GM19239 (cell line): ENCODE data around the gene SLC27A5.
"Not testable (repeated sequence)": the region's sequence is repeated elsewhere in the genome, so short reads cannot be mapped to it uniquely, and the experiment has no call there.

Experiments
- DNase-seq: peaks from one replicate; pipeline ENCODE4 v3.0.0; 2011; ENCODE audit warnings: low spot score; ENCODE audit not compliant: insufficient read length
- FAIRE-seq: peaks from 2 replicates; lab custom pipeline; 2011; peaks lifted over from hg19 to GRCh38; lab: Jason Lieb, UNC

The SLC27A5 gene

GRCh38 chr19:58550362-58551122 lies 38.8 kb upstream of the SLC27A5 start:
- FAIRE-seq, result no peak
- DNase-seq, result no peak

DNA sequence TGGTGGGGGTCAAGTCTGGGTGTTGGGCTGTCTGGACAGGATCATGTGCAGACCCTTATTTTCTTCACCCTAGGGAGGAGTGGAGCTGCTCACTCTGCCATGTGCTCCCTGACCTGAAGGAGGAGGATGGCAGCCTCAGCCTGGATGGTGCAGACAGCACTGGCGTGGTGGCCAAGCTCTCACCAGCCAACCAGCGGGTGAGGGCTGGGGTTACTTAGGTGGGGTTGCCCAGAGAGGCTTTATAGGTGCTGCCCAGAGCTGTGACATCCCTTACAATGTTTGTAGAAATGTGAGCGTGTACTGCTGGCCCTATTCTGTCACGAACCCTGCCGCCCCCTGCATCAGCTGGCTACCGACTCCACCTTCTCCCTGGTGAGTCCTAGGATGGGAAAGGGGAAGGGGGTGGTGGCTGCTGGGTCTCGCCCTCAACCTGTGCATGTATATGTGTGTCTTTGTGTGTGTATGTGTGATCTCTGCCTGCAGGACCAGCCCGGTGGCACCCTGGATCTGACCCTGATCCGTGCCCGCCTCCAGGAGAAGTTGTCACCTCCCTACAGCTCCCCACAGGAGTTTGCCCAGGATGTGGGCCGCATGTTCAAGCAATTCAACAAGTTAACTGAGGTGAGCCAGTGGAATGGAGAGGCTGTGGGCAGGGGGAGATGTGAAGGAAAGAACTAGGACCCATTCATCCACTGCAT lies 38.0 kb upstream of the SLC27A5 start:
- DNase-seq, result no peak
- no peak for FAIRE-seq

GRCh38 chr19:58548859-58549663 lies 37.3 kb upstream of the SLC27A5 start:
- DNase-seq (no peak), FAIRE-seq (no peak)

DNA sequence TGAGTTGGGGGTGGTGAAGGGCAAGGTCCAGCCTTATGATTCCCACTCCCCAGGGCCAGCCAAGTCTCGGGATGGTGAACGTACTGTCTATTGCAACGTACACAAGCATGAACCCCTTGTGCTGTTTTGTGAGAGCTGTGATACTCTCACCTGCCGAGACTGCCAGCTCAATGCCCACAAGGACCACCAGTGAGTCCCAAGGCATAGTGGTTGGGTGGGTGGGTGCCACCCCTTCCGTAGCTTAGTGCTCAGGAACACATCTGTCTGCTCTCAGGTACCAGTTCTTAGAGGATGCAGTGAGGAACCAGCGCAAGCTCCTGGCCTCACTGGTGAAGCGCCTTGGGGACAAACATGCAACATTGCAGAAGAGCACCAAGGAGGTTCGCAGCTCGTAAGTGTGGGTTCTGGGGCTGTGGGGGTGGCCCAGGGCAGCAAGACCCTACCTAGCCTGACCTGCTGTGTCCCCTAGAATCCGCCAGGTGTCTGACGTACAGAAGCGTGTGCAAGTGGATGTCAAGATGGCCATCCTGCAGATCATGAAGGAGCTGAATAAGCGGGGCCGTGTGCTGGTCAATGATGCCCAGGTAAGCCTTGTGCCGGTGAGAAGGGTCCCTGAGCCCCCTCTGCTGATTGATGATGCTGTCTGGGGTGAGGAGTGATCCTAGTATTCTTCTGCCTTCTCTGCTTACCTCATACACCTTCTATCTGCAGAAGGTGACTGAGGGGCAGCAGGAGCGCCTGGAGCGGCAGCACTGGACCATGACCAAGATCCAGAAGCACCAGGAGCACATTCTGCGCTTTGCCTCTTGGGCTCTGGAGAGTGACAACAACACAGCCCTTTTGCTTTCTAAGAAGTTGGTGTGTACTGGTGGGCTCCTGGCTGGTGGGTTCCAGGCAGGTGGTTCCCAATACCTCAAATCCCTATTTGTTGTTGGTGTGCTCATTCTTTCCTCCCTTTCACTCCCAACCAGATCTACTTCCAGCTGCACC lies 35.8 kb upstream of the SLC27A5 start:
- DNase-seq (no peak), FAIRE-seq (no peak)

DNA sequence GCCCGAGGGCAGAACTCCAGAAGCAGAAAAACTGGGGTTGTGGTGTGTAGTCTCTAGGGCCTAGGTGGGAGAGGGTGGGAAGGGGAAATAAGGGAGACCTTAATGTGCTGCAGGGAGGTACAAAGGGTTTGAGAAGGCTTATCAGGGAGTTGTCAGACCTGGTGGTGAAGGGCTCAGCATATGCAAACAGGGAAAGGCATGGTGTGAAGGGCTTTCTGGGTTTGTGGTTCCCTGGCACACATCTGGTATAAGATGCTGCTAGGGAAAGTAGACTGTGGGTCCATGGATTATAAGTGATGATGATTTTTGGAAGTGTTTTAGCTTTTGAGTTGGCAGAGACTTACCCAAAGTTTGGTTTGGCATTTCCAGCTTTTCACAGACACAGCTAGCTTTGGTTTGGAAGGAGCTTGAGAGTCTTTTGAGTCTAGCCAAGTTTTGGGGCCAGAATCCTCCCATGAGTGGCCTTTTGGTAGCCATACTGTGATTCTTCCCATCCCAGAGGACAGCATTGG lies 34.3 kb upstream of the SLC27A5 start:
- no peak for DNase-seq
- FAIRE-seq, result no peak

DNA sequence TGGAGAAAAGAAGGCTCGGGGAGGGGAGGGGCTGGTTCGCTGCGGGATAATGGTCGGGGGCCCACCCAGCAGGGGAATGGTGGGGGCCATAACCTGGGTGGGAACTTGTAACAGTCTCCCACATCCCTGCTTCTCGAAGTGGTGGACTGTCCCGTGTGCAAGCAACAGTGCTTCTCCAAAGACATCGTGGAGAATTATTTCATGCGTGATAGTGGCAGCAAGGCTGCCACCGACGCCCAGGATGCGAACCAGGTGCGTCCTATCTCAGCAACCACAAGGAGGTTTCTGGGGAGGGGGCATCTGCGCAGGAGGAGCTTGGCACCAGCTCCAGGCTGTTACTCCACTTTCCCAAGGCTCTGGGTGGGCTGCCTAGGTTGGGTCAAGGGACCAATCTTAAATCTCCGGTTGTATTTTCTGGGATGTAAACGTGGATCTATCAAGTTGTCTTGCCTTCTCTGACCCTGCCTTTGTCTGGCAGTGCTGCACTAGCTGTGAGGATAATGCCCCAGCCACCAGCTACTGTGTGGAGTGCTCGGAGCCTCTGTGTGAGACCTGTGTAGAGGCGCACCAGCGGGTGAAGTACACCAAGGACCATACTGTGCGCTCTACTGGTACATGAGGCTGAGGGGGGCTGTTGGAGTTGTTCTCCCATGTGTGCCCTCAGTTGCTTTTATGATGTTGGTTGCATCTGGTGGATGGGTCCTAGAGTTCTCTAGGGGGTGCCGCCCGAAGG lies 33.7 kb upstream of the SLC27A5 start:
- FAIRE-seq, result no peak
- no peak for DNase-seq

DNA sequence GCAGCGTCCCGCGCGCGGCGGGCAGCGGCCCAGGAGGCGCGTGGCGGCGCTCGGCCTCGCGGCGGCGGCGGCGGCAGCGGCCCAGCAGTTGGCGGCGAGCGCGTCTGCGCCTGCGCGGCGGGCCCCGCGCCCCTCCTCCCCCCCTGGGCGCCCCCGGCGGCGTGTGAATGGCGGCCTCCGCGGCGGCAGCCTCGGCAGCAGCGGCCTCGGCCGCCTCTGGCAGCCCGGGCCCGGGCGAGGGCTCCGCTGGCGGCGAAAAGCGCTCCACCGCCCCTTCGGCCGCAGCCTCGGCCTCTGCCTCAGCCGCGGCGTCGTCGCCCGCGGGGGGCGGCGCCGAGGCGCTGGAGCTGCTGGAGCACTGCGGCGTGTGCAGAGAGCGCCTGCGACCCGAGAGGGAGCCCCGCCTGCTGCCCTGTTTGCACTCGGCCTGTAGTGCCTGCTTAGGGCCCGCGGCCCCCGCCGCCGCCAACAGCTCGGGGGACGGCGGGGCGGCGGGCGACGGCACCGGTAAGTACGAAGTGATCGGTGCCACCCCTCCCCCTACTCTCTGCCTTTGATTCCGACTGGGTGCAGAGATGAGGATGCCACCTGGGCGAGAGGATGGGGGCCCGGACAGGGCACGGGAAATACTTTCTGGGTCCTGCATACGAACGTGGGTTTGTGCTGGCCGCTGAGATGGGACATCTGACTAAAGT lies 32.9 kb upstream of the SLC27A5 start:
- peak; percentile 88 for DNase-seq
- FAIRE-seq, result no peak

- FAIRE-seq, result peak; percentile 95
- peak; percentile 98 for DNase-seq
Observed at GRCh38 chr19:58543826-58544590, 32.2 kb upstream of the SLC27A5 start, which contains the start of gene TRIM28. Gene TRIM28 (plus strand): TSS chr19:58544064. CDS start chr19:58544758, 694 bp downstream.

DNA sequence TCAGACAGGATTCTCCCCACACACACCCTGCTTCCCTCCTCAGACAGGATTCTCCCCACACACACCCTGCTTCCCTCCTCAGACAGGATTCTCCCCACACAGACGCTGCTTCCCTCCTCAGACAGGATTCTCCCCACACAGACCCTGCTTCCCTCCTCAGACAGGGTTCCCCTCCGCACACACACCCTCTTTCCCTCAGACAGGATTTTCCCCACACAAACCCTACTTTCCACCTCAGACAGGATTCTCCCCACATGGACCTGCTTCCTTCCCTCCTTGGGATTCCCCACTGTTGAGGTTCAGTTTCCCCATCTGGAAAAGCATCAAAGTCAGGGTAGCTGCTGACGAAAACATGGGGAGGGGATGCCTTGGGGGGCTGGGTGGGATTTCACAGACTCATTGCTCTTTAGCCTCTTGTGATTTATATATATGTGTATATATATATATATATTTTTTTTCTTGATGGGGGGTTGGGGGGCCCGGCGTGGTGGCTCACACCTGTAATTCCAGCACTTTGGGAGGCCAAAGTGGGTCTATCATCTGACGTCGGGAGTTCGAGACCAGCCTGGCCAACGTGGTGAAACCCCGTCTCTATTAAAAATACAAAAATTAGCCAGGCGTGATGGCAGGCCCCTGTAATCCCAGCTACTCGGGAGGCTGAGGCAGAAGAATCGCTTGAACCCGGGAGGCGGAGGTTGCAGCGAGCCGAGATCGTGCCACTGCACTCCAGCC lies 31.0 kb upstream of the SLC27A5 start:
- not testable (repeated sequence) for FAIRE-seq, DNase-seq

GRCh38 chr19:58539169-58539559 lies 27.4 kb upstream of the SLC27A5 start:
- not testable (repeated sequence) for DNase-seq, FAIRE-seq

DNA sequence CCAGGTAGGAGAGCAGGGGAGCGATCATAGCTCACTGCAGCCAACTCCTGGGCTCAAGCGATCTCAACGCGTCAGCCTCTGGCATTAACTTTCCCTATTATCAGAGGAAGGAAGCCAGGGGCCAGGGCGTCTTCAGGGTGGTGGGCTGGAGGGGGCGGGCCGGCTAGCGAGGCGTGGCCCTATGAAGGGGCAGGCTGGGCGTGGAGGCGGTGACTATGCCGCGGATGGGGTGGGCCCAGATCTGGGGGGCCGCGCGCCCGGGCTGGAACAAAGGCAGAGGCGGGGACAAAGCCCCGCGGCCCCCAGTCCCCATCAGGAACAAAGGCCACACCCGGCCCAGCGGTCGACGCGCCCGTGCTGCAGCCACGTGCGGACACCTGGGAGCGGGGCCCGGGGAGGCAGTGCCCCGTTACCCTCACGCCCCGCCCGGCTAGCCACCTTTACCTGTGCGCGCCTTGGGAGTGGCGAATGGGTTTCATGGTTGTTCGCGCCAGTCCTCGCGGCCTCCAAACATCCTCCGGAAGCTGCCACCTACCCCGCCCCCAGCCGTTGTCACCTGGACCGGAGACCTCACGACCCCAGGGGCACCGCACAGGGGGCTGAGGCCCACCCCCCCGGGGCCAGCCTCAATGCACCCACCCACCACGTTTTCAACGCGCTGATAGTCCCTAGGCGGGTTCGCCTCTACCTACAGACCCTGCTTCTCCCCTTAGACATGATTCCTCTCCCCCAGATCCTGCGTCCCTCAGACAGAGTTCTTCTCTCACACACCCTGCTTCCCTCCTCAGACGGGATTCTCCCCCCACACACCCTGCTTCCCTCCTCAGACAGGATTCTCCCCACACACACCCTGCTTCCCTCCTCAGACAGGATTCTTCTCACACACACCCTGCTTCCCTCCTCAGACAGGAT lies 26.7 kb upstream of the SLC27A5 start:
- FAIRE-seq, result no peak

GRCh38 chr19:58536852-58537798 lies 25.3 kb upstream of the SLC27A5 start:
- FAIRE-seq, result no peak

More for the DNA sequence above, 26.7 kb upstream of the SLC27A5 start:
- no peak for DNase-seq

DNA sequence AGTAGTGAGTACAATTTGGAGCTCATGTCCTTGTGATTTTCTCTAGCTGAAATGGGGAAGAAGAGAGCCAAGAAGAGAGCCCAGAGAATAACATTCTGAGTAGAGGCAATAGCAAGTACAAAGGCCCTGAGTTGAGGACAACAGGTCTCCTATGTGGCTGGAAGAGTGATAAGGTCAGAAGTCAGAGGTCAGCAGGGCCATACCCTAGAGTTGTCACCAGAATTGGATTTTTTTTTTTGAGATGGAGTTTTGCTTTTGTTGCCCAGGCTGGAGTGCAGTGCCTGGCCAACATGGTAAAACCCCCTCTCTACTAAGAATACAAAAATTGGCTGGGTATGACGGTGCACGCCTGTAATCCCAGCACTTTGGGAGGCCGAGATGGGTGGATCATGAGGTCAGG lies 24.1 kb upstream of the SLC27A5 start:
- FAIRE-seq, result no peak
- DNase-seq, result no peak

More at GRCh38 chr19:58536852-58537798, 25.3 kb upstream of the SLC27A5 start:
- DNase-seq, result no peak

DNA sequence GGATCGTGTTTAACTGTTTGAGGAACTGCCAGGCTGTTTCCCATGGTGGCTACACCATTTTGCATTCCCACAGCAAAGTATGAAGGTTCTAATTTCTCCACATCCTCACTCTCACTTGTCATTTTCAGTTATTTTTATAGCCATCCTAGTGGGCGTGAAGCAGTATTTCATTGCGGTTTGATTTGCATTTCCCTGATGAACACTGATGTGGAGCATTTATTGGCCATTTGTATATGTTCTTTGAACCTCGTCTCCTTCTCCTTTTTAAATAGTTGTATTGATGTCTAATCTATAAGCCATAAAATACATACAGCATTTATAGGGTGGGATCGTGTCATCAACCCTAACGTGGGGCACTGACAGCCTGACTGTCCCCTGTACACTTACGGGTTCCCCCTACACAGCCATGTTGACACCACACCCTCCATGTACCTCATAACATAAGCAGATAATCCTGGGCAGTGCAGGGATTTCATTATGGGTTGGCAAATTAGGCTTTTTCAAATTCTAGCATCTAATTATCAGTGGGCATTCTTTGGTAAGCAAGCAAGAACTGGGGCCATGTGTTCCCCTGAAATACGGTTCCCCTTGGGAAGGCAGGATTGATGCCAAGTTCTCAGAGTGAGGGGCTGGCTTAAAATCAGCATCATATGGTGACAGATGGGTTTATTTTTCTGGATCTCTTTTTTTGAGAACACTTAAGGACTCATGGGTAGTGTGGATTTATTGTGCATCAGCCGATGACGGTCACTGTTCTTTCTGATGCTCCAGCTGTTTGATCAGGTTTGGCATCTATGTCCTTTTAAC lies 19.4 kb upstream of the SLC27A5 start:
- DNase-seq (no peak), FAIRE-seq (no peak)
